ENCODE results near the gene IPO9. TPM values are rescaled to one million over a fixed set of nuclear protein-coding genes. Genes with fewer than 3 reads are reported as not detected.
"Not testable (repeated sequence)": the region's sequence is repeated elsewhere in the genome, so short reads cannot be mapped to it uniquely, and the experiment has no call there.

The IPO9 gene
- polyA plus RNA-seq, 1 donor (not counting 4 experiments of a cell fraction or from before 2014, with no cell fraction given), result 38.9 TPM

DNA sequence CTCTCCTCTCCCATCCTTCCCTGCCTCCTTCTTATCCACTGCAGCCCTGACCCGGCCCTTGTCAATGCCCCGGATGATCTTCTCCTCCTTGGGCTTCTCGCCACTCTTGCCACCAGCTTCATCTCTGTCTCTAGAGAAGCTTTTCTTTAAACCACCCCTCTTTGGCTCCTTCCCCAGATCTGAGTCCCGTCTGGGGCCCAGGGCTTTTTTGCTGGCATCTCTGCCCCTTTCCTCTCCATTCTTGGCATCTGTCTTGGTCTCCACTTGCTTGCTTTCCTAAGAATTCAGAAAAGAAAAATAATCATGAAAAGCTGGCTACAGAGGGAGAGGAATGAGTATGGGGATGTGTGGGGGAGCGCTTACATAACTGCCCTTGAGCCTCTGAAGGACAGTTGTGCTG lies 71.5 kb downstream of the IPO9 start:
- Histone ChIP-seq H3K9ac (ENCODE audit: control insufficient read depth, extremely low read depth, insufficient read depth, low read length) (no peak overlapping the region), H3K27me3 (ENCODE audit: control insufficient read depth, extremely low read depth, insufficient read depth, low read length) (no peaks in the 10 kb centered on the region), H2AFZ (ENCODE audit: control insufficient read depth, low read length) (no peak overlapping the region), H3K4me3 (ENCODE audit: control insufficient read depth in 2 of 3, extremely low read depth in 1 of 3, insufficient read depth in 2 of 3, low read depth in 1 of 3, low read length in 3 of 3) (no peak overlapping the region), H3K27ac (ENCODE audit: control insufficient read depth, insufficient read depth, low read length) (no peak overlapping the region), H3K9me1 (ENCODE audit: control insufficient read depth, extremely low read depth, insufficient read depth, low read length) (peaks cover 4% of the 10 kb centered on the region), H4K20me1 (ENCODE audit: control insufficient read depth, extremely low read depth, insufficient read depth, low read length) (no peaks in the 10 kb centered on the region), H3K9me3 (ENCODE audit: control insufficient read depth, low read depth, low read length) (no peaks in the 10 kb centered on the region), H3K79me2 (ENCODE audit: control insufficient read depth, insufficient read depth, low read length) (no peaks in the 10 kb centered on the region), H3K36me3 (ENCODE audit: control insufficient read depth in 2 of 2, extremely low read depth in 1 of 2, insufficient read depth in 2 of 2, low read length in 2 of 2) (no peaks in the 10 kb centered on the region), H3K4me1 (ENCODE audit: control insufficient read depth, extremely low read depth, insufficient read depth, low read length) (peaks cover 36% of the 10 kb centered on the region), H3K4me2 (ENCODE audit: control insufficient read depth, extremely low read depth, insufficient read depth, low read depth, low read length) (no peak overlapping the region)
- DNase-seq (ENCODE audit: low read depth, low spot score) (no peak), FAIRE-seq (no peak)
- no peak for TF ChIP-seq EZH2 (IDR thresholded peaks at IDR 0.05; ENCODE audit: low read length)
- TF ChIP-seq, protein P1, sequence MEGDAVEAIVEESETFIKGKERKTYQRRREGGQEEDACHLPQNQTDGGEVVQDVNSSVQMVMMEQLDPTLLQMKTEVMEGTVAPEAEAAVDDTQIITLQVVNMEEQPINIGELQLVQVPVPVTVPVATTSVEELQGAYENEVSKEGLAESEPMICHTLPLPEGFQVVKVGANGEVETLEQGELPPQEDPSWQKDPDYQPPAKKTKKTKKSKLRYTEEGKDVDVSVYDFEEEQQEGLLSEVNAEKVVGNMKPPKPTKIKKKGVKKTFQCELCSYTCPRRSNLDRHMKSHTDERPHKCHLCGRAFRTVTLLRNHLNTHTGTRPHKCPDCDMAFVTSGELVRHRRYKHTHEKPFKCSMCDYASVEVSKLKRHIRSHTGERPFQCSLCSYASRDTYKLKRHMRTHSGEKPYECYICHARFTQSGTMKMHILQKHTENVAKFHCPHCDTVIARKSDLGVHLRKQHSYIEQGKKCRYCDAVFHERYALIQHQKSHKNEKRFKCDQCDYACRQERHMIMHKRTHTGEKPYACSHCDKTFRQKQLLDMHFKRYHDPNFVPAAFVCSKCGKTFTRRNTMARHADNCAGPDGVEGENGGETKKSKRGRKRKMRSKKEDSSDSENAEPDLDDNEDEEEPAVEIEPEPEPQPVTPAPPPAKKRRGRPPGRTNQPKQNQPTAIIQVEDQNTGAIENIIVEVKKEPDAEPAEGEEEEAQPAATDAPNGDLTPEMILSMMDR (optimal IDR thresholded peaks at IDR 0.05 in 1 of 3, IDR thresholded peaks at IDR 0.05 in 1 of 3, conservative IDR thresholded peaks at IDR 0.05 in 1 of 3; ENCODE audit: extremely low read depth in 1 of 3, insufficient read depth in 2 of 3, low read length in 3 of 3), result no peak
- dilution Hi-C loops (cut with MboI; ENCODE audit: extremely low pct_ligation_motif_present, low sequenced_read_pairs), result no loop called here

DNA sequence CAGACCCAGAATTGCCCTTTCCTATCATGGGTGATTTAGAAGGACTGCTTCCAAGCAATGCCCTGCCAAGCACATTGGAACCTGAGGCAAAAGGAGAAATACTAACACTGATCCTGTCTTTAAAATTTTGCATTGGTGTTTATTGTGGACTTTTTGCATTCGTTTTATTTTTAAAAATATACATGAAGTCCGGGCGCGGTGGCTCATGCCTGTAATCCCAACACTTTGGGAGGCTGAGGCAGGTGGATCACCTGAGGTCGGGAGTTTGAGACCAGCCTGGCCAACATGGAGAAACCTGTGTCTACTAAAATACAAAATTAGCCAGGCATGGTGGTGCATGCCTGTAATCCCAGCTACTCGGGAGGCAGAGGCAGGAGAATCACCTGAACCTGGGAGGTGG lies 72.1 kb downstream of the IPO9 start:
- dilution Hi-C loops (cut with MboI; ENCODE audit: extremely low pct_ligation_motif_present, low sequenced_read_pairs); H3K4me3 ChIP-seq (ENCODE audit: control insufficient read depth in 2 of 3, extremely low read depth in 1 of 3, insufficient read depth in 2 of 3, low read depth in 1 of 3, low read length in 3 of 3); H2AFZ ChIP-seq (ENCODE audit: control insufficient read depth, low read length); H3K9ac ChIP-seq (ENCODE audit: control insufficient read depth, extremely low read depth, insufficient read depth, low read length); H3K4me2 ChIP-seq (ENCODE audit: control insufficient read depth, extremely low read depth, insufficient read depth, low read depth, low read length); H3K9me1 ChIP-seq (ENCODE audit: control insufficient read depth, extremely low read depth, insufficient read depth, low read length); H3K27me3 ChIP-seq (ENCODE audit: control insufficient read depth, extremely low read depth, insufficient read depth, low read length); DNase-seq (ENCODE audit: low read depth, low spot score); FAIRE-seq; H3K79me2 ChIP-seq (ENCODE audit: control insufficient read depth, insufficient read depth, low read length); H4K20me1 ChIP-seq (ENCODE audit: control insufficient read depth, extremely low read depth, insufficient read depth, low read length); H3K27ac ChIP-seq (ENCODE audit: control insufficient read depth, insufficient read depth, low read length); H3K9me3 ChIP-seq (ENCODE audit: control insufficient read depth, low read depth, low read length); H3K36me3 ChIP-seq (ENCODE audit: control insufficient read depth in 2 of 2, extremely low read depth in 1 of 2, insufficient read depth in 2 of 2, low read length in 2 of 2): not testable (repeated sequence)
- H3K4me1 ChIP-seq (ENCODE audit: control insufficient read depth, extremely low read depth, insufficient read depth, low read length), result peaks cover 35% of the 10 kb centered on the region

DNA sequence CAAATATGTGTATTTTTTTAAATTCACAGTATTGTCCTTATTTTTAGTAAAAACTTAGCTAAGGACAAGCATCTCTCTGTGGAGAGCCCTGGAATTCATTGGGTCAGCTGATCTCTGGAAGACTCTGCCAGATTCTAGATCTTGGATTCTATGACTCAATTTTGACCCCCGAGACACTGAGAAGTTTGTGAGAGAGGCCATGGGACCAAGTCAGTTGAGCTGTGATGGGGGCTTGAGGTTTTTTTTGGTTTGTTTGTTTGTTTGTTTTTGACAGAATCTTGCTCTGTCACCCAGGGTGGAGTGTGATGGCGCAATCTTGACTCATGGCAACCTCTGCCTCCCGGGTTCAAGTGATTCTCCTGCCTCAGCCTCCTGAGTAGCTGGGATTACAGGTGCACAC lies 73.2 kb downstream of the IPO9 start:
- H3K27me3 ChIP-seq (ENCODE audit: control insufficient read depth, extremely low read depth, insufficient read depth, low read length), result no peaks in the 10 kb centered on the region
- FAIRE-seq, result no peak
- no peaks in the 10 kb centered on the region for H4K20me1 ChIP-seq (ENCODE audit: control insufficient read depth, extremely low read depth, insufficient read depth, low read length)
- H3K27ac ChIP-seq (ENCODE audit: control insufficient read depth, insufficient read depth, low read length), result no peak overlapping the region
- dilution Hi-C loops (cut with MboI; ENCODE audit: extremely low pct_ligation_motif_present, low sequenced_read_pairs), result no loop called here
- H3K79me2 ChIP-seq (ENCODE audit: control insufficient read depth, insufficient read depth, low read length), result no peaks in the 10 kb centered on the region
- H3K9ac ChIP-seq (ENCODE audit: control insufficient read depth, extremely low read depth, insufficient read depth, low read length), result no peak overlapping the region
- H3K9me1 ChIP-seq (ENCODE audit: control insufficient read depth, extremely low read depth, insufficient read depth, low read length), result no peaks in the 10 kb centered on the region
- peaks cover 23% of the 10 kb centered on the region for H3K4me1 ChIP-seq (ENCODE audit: control insufficient read depth, extremely low read depth, insufficient read depth, low read length)
- H3K4me3 ChIP-seq (ENCODE audit: control insufficient read depth in 2 of 3, extremely low read depth in 1 of 3, insufficient read depth in 2 of 3, low read depth in 1 of 3, low read length in 3 of 3), result no peak overlapping the region
- H2AFZ ChIP-seq (ENCODE audit: control insufficient read depth, low read length), result no peak overlapping the region
- no peaks in the 10 kb centered on the region for H3K36me3 ChIP-seq (ENCODE audit: control insufficient read depth in 2 of 2, extremely low read depth in 1 of 2, insufficient read depth in 2 of 2, low read length in 2 of 2)
- DNase-seq (ENCODE audit: low read depth, low spot score), result no peak
- no peaks in the 10 kb centered on the region for H3K9me3 ChIP-seq (ENCODE audit: control insufficient read depth, low read depth, low read length)
- no peak for TF ChIP-seq EZH2 (IDR thresholded peaks at IDR 0.05; ENCODE audit: low read length)
- TF ChIP-seq, protein P1 (optimal IDR thresholded peaks at IDR 0.05 in 1 of 3, IDR thresholded peaks at IDR 0.05 in 1 of 3, conservative IDR thresholded peaks at IDR 0.05 in 1 of 3; ENCODE audit: extremely low read depth in 1 of 3, insufficient read depth in 2 of 3, low read length in 3 of 3), result no peak
- no peak overlapping the region for H3K4me2 ChIP-seq (ENCODE audit: control insufficient read depth, extremely low read depth, insufficient read depth, low read depth, low read length)
